Epithelial cell of proximal tubule (primary cell): Measurements from ENCODE around the gene RAB7A. TPM values are rescaled to one million over a fixed set of nuclear protein-coding genes. Genes with fewer than 3 reads are reported as not detected.
"Not testable (repeated sequence)": the region's sequence is repeated elsewhere in the genome, so short reads cannot be mapped to it uniquely, and the experiment has no call there.

Experiments
- DNase-seq: peaks from one replicate; pipeline ENCODE4 v3.0.0-alpha.2; 2011; ENCODE audit warnings: low read depth
- H3K4me3 ChIP-seq: 2 replicates; pipeline ENCODE4 v1.5.1; 2011; ENCODE audit warnings: low read depth, mild to moderate bottlenecking, low read length
- CTCF ChIP-seq: conservative IDR thresholded peaks from 2 replicates; pipeline ENCODE4 v1.5.1; 2012; ENCODE audit warnings: low read depth, mild to moderate bottlenecking, low read length
- total RNA-seq: library from RNA; depleted of rRNA; stranded (reverse); fragments of >200 nt; gene quantifications from 2 replicates; pipeline ENCODE4 v1.2.3, GENCODE V29; 2015

RAB7A gene
- total RNA-seq, 1 donor from 2014 or later = 55.6 TPM

- TF ChIP-seq CTCF = no peak
- DNase-seq = no peak
Observed at GRCh38 chr3:128768471-128768870, 42.5 kb downstream of the RAB7A start.

GRCh38 chr3:128770387-128770786, 44.4 kb downstream of the RAB7A start:
- no peak for DNase-seq
- no peak for TF ChIP-seq CTCF
- no peak overlapping the region for H3K4me3 ChIP-seq

More at GRCh38 chr3:128768471-128768870, 42.5 kb downstream of the RAB7A start:
- no peak overlapping the region for H3K4me3 ChIP-seq

- DNase-seq, H3K4me3 ChIP-seq: not testable (repeated sequence)
Observed at GRCh38 chr3:128773189-128773588, 47.2 kb downstream of the RAB7A start.

- not testable (repeated sequence) for H3K4me3 ChIP-seq
Observed at GRCh38 chr3:128773592-128773991, 47.6 kb downstream of the RAB7A start.

GRCh38 chr3:128775241-128775640, 49.3 kb downstream of the RAB7A start:
- H3K4me3 ChIP-seq = no peak overlapping the region
- TF ChIP-seq CTCF = no peak
- DNase-seq = no peak

More at GRCh38 chr3:128773592-128773991, 47.6 kb downstream of the RAB7A start:
- not testable (repeated sequence) for DNase-seq

GRCh38 chr3:128775906-128776542, 50.0 kb downstream of the RAB7A start:
- no peak overlapping the region for H3K4me3 ChIP-seq
- no peak for DNase-seq
- no peak for TF ChIP-seq CTCF

- no peak for TF ChIP-seq CTCF
- H3K4me3 ChIP-seq = no peak overlapping the region
- no peak for DNase-seq
Observed at GRCh38 chr3:128780101-128780837, 54.3 kb downstream of the RAB7A start.

- H3K4me3 ChIP-seq = no peak overlapping the region
- DNase-seq = no peak
- TF ChIP-seq CTCF = no peak
Observed at GRCh38 chr3:128781164-128781563, 55.2 kb downstream of the RAB7A start.
